H54 (cell line): ENCODE data around the gene DVL1.

Experiments
- DNase-seq: peaks from one replicate; pipeline ENCODE4 v3.0.0; 2011; ENCODE audit warnings: low spot score, mixed read lengths; ENCODE audit not compliant: insufficient read length
- FAIRE-seq: peaks from 3 replicates; lab custom pipeline; 2011; peaks lifted over from hg19 to GRCh38; lab: Jason Lieb, UNC
- POLR2A ChIP-seq: IDR thresholded peaks from 2 replicates; pipeline ENCODE4 v1.6.1; 2011; ENCODE audit warnings: low read depth, mild to moderate bottlenecking, low read length

Gene DVL1

DNA sequence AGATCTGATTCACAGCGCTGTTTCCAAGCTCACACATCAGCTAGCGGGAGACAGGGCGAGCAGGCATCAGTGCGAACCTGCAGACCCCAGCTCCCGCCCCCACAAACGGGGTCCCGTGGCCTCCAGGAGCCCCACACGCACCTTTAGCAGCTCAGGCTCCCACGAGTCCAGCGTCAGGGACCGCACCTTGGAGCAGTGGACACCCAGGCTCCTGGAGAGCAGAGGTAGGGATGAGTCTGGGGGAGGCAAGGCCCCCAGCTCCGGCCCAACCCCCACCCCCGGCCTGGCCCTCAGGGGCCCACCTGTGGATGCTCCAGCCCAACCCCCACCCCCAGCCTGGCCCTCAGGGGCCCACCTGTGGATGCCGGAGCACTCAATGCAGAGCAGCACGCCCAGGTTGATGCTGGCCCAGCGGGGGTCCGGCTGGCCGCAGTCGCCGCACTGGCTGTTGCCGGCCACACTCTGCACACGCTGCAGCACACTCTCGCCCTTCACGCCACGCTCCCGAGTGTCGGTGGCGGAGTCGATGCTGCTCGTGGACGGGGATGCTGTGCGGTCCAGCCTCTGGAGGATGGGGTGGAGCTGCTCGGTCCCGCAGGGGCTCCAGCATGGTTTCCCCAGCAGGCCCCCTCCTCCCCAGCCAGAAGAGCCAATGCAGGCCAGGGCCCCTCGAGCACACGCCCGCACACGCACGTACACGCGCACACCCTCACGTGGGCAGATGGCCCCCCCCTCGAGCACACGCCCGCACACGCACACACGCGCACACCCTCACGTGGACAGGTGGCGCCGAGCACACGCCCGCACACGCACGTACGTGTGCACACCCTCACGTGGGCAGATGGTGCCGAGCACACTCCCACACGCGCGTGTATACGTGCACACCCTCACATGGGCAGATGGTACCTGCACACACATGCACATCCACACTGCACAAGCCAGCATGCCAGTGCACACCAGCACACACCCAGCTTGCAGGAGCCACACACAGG, 52.9 kb downstream of the DVL1 start:
- FAIRE-seq (no peak), DNase-seq (no peak)
- TF ChIP-seq POLR2A: no peak

DNA sequence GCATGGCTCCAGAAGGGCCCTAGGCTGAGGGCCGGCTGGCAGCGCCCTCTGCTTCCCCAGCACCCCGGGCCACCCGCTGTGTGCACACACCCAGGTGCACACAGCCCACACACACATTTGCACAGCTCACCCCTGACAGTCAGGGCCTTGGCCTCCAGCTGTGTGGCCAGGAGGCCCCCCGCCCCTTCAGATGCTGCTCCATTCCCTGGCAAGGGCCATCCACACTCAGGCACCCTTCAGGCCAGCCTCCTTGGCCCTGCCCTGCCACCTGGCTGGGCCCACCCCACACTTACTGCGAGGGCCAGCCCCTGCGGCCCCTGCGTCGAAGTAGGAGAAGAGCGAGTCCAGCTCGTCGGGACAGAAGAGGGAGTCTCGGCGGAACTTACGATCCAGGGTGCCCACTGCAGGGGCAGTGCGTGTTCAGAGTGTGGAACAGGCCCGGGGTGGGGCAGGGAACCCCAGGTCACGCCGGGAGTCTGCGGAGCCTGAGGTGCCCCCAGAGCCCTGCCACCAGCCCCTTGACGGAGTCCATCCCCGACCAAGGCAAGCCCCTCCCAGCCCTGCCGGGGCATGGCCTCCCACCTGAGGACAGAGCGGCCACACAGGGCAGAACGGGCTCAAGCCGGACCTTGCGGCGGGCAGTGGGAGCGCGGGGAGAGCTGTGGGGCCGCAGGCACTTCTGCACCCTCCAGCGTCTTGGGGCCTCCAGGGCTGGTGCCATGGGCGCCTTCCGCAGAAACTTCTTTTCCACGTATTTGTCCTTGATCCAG, 53.9 kb downstream of the DVL1 start:
- DNase-seq (no peak), FAIRE-seq (no peak)
- TF ChIP-seq POLR2A: no peak

DNA sequence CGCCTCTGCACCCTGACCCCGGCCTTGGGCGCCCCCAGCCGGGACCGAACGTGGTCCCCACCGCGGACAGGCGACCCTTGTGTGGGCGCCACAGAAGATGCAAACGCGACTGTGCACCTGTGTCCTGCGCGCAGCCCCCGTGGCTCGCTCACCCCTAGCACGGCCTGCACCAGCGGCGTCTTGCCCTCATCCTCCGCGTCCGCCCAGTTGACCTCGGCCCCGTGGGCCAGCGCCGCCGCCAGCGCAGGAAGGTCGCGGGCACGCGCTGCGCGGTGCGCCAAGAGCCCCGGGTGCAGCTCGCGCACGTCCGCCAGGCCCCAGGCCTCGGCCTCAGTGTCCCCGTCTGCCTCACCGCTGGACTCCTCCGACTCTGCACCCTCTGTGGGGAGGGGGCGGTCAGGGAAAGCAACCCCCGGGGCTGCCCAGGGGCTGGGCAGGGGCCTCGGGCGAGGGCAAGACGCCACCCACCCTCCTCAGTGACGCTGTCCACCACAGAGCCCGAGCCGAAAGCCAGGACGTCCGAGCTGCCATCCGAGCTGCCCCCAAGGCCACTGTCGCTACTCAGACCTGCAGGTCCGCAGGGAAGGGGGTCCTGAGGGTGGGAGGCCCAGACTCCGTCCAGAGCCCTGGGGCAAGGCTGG, 54.8 kb downstream of the DVL1 start:
- DNase-seq: no peak
- no peak for TF ChIP-seq POLR2A
- FAIRE-seq: no peak

DNA sequence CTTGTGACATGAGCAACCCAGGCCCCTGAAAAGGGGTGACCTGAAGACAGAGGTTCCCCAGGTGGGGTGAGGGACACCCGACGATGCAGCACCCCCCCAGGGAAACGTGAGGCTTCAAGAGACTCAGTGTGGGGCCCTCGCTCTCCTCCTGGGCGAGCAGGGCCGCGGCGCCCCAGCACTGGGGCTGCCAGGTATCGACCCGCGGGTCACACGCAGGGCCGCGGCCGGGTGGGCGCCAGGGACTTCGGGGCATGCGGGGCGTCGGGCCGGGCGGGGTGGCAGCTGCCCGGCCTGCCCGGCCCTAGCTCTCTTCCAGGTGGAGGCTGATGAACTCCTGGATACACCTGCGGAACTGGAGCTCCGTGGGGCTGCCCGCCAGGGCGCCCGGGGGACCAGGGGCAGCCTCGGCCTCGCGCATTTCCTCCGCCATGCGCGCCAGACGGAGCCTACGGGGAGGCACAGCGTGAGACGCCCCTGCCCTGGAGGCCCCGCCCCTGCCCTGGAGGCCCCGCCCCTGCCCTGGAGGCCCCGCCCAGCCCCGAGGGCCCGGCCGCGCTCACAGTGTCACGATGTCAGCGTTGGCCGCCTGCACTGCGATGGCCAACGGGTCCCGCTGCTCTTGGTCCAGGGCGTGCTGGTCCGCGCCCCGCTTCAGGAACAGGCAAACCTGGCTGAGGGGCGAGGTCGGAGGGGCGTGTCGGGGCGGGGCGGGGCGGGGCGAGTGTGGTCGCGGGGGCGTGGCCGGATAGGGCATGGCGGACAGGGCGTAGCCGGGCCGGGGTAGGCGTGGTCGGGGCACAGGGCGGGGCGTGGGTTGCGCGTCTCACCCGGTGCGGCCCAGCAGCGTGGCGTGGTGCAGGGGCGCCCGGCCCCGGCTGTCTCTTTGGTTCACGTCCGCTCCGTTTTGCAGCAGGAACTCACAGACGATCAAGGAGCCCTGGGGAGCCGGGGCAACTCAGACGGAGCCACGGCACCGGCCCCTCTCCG, 55.7 kb downstream of the DVL1 start:
- FAIRE-seq (no peak), DNase-seq (no peak)
- TF ChIP-seq POLR2A: no peak

DNA sequence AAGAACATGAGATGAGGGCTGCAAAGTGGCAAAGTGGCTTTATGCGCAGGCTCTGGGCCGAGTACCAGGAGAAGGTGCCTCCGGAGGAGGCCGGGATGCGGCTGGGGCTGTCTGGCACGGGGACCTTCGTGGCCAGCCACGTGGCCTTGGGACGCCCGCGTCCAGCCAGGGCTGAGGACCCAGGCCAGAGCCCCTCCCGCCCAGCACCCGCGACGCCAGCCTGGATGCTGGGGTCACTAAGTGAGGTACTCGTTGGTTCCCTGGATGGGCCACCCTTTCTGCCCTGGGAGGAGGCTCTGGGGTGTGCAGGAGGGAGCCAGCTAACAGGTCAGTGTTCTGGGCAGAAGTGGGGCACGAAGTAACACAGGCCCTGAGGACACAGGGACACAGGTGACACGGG, 56.4 kb downstream of the DVL1 start:
- DNase-seq: no peak
- TF ChIP-seq POLR2A: no peak
- FAIRE-seq: no peak

DNA sequence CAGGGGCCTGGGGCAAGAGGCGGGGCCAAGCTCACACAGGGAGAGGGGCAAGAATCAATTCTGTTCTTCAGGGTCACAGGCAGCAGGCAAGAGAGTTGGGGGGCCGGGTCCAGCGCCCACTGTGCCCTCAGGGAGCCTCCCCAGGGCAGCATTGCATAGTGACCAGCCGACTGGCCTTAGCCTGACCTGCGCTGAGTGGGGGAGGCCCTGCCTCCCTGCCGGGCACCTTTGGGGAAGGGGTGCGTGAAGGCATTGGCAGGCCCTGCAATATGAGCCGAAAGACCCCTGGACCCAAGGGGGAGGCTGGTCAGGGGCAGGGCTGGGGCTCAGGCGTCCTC, 56.8 kb downstream of the DVL1 start:
- no peak for TF ChIP-seq POLR2A
- FAIRE-seq: no peak
- no peak for DNase-seq

DNA sequence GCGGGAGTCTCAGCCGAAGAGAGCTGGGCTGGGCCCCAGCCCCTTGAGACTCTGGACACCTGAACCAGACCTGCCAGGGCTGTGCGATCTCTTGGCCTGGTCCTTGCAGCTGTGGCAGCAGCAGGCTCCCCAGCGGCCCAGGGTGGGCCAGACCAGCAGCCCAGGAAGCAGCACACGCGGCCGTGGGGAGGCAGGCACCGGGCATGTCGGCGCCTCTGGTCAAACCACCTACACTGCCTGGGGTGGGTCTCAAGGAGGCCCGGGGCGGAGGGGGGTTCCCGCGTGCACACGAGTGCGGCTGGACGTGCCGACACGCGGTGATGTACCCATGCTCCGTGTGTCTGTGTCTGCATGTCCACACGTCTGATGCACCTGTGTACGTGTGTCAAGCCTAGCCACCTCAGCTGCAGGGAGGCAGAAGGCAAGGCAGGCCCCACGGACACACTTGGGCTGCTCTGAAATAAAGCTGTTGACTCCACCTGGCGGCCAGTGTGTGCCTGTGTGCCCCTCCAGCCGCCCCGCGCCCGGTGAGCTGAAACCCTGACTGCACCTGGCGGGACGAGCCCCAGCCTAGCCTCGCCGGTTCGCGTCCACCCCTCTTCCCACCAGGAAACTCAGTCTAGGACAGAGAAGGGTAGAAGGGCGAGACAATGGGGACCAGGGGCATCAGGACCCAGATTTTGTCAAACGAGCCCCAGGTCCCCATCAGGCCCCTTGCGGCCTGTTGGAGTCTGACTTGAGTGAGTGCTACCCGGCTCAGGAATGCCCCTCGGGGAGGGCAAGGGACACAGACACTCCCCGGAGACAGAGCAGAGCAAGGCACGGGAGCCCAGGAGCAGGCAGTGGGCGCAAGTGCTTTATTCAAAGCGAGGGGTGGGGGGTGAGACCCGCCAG, 57.4 kb downstream of the DVL1 start:
- DNase-seq (no peak), FAIRE-seq (no peak)
- no peak for TF ChIP-seq POLR2A

DNA sequence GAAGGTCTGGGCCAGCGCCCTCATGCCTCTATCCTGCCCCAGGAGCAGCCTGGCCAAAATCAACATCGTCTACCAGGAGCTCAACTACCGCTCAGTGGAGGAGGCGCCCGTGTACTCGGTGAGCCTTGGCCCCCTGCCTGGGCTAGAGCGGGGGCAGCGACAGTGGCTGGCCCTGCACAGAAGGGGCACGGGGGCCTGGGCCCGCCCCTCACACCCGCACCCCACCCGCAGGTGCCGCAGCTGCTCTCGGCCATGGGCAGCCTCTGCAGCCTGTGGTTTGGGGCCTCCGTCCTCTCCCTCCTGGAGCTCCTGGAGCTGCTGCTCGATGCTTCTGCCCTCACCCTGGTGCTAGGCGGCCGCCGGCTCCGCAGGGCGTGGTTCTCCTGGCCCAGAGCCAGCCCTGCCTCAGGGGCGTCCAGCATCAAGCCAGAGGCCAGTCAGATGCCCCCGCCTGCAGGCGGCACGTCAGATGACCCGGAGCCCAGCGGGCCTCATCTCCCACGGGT, 58.1 kb downstream of the DVL1 start:
- FAIRE-seq (no peak), DNase-seq (no peak)
- no peak for TF ChIP-seq POLR2A

DNA sequence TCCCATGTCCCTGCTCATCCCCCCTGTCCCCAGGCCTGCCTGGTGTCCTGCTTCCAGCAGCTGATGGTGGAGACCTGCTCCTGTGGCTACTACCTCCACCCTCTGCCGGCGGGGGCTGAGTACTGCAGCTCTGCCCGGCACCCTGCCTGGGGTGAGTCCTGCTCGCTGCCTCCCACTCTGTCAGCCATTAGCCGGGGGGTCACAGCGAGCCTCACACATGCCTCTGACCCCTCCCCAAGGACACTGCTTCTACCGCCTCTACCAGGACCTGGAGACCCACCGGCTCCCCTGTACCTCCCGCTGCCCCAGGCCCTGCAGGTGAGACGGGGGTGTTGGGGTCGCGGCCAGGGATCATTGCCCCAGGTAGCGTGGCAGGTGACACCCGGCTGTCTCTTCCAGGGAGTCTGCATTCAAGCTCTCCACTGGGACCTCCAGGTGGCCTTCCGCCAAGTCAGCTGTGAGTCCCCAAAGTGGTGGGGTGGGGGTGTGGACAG, 58.9 kb downstream of the DVL1 start:
- DNase-seq: no peak
- no peak for TF ChIP-seq POLR2A
- FAIRE-seq: no peak

DNA sequence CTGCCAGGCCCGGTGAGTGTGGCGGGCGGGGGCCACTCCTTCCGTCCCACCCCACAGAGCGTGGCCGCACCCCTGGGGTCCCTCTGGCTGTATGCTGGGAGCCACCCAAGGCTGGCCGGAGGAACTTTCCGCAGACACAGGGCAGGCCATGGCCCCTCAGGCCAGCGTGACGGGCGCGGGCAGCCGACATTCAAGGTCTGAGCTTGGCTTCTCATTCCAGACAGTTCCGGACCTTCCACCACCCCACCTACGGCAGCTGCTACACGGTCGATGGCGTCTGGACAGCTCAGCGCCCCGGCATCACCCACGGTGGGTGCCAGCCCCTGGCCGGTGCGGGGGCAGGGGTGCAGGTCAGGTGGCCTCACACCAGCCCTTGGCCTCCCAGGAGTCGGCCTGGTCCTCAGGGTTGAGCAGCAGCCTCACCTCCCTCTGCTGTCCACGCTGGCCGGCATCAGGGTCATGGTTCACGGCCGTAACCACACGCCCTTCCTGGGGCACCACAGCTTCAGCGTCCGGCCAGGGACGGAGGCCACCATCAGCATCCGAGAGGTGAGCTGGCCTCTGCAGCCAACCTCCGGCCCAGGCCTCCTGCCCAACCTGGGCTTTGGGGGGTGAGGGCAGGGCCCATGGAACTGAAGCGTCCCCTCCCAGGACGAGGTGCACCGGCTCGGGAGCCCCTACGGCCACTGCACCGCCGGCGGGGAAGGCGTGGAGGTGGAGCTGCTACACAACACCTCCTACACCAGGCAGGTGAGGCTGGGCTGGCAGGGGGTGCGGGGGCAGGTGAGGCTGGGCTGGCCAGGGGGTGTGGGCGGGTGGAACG, 61.7 kb downstream of the DVL1 start:
- FAIRE-seq: no peak
- no peak for DNase-seq
- TF ChIP-seq POLR2A: no peak
